Esophagus muscularis mucosa (tissue), 4 donors: ENCODE data around the gene TCF7L2.

ENCODE experiments used
- EP300 ChIP-seq: sonication (generic); formaldehyde crosslinking; IDR thresholded peaks from one replicate; pipeline ENCODE4 v1.6.1; 2017; ENCODE audit warnings: antibody characterized with exemption
- POLR2A ChIP-seq: fragments of 450-650 bp; IDR thresholded peaks from one replicate; pipeline ENCODE4 v1.6.1; 2017; ENCODE audit warnings: antibody characterized with exemption, moderate library complexity, mild to moderate bottlenecking, low read depth
- POLR2AphosphoS5 ChIP-seq, 2 donors: sonication (generic); formaldehyde crosslinking; IDR thresholded peaks; one replicate each; pipeline ENCODE4 v1.6.1; 2017; ENCODE audit warnings: antibody characterized with exemption in 2 of 2
- TF ChIP-seq, protein P1 (sequence below), 3 experiments: fragments of 200-600 bp in 2 of 3; fragments of 450-650 bp in 1 of 3; sonication (generic) in 2 of 3; IDR thresholded peaks; one replicate each; pipeline ENCODE4 v1.5.1; 2017 to 2019; ENCODE audit warnings: antibody characterized with exemption in 3 of 3, mild to moderate bottlenecking in 2 of 3, moderate library complexity in 1 of 3

DNA sequence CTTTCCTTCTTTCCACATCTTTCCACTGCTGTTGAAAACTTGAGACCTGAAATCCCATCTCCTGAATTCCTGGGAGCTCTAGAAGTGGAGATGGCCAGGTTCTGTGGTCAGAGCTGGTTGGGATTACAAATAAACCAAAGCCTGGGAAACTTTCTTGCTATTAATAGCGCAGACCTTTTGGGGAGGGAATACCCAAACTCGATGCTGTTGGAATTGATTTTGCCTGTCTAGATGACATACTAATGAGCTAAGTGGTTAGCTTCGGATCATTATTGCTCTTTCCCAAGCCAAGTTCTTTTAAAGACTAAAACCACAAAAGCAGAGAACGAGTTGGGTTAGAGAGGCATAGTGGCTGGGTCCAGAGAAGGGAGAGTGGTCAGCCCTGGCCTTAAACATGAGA is 76.6 kb downstream of the TCF7L2 start:
- no peak for TF ChIP-seq POLR2A
- TF ChIP-seq, protein P1, sequence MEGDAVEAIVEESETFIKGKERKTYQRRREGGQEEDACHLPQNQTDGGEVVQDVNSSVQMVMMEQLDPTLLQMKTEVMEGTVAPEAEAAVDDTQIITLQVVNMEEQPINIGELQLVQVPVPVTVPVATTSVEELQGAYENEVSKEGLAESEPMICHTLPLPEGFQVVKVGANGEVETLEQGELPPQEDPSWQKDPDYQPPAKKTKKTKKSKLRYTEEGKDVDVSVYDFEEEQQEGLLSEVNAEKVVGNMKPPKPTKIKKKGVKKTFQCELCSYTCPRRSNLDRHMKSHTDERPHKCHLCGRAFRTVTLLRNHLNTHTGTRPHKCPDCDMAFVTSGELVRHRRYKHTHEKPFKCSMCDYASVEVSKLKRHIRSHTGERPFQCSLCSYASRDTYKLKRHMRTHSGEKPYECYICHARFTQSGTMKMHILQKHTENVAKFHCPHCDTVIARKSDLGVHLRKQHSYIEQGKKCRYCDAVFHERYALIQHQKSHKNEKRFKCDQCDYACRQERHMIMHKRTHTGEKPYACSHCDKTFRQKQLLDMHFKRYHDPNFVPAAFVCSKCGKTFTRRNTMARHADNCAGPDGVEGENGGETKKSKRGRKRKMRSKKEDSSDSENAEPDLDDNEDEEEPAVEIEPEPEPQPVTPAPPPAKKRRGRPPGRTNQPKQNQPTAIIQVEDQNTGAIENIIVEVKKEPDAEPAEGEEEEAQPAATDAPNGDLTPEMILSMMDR (IDR thresholded peaks at IDR 0.05): no peak
- no peak for TF ChIP-seq POLR2AphosphoS5 (IDR thresholded peaks at IDR 0.05)
- TF ChIP-seq EP300: no peak
